ENCODE measurements around the gene NOC2L. TPM values are rescaled to one million over a fixed set of nuclear protein-coding genes. Genes with fewer than 3 reads are reported as not detected.
A peak's percentile ranks its signal among the peaks of the same experiment; 100 is the strongest.
"Not testable (repeated sequence)": the region's sequence is repeated elsewhere in the genome, so short reads cannot be mapped to it uniquely, and the experiment has no call there.

Gene NOC2L
- total RNA-seq, 1 experiment from 2014 or later = 93.4 TPM

DNA sequence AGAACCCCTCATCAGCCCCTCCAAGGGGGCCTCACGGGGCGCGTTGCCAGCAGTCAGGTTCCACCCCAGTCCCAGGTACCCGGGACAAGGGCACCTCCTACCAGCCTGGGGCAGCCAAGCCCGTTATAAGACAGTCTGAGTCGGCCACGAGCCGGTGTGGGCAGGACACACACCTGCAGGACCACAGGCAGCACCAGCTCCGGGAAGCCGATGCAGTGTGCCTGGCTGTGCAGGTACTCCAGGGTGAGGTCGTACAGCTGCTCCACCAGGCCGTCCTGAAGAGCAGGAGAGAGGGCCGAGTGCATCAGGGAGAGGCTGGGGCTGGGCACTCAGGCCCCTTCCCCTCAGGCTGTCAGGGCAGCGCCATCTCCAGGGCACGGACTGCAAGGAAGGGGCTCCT is 11.1 kb downstream of the NOC2L start:
- no peaks in the 10 kb centered on the region for H3K9me3 Mint-ChIP-seq (ENCODE audit: unreplicated experiment)
- H3K36me3 Mint-ChIP-seq (ENCODE audit: insufficient read depth, unreplicated experiment) = peaks cover 46% of the 10 kb centered on the region
- CTCF ChIA-PET = no interaction called here
- POLR2A ChIA-PET = no interaction called here
- H3K27me3 Mint-ChIP-seq (ENCODE audit: insufficient read depth, unreplicated experiment) = no peaks in the 10 kb centered on the region
- no peaks in the 10 kb centered on the region; the same call in none of the 2 replicates for H3K36me3 ChIP-seq (ENCODE audit: control insufficient read depth, insufficient read depth, low read length)
- no peak overlapping the region for H3K27ac Mint-ChIP-seq (ENCODE audit: unreplicated experiment)
- H3K4me3 ChIP-seq (ENCODE audit: low read depth, low read length) = no peak overlapping the region
- TF ChIP-seq, protein P1, sequence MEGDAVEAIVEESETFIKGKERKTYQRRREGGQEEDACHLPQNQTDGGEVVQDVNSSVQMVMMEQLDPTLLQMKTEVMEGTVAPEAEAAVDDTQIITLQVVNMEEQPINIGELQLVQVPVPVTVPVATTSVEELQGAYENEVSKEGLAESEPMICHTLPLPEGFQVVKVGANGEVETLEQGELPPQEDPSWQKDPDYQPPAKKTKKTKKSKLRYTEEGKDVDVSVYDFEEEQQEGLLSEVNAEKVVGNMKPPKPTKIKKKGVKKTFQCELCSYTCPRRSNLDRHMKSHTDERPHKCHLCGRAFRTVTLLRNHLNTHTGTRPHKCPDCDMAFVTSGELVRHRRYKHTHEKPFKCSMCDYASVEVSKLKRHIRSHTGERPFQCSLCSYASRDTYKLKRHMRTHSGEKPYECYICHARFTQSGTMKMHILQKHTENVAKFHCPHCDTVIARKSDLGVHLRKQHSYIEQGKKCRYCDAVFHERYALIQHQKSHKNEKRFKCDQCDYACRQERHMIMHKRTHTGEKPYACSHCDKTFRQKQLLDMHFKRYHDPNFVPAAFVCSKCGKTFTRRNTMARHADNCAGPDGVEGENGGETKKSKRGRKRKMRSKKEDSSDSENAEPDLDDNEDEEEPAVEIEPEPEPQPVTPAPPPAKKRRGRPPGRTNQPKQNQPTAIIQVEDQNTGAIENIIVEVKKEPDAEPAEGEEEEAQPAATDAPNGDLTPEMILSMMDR (IDR thresholded peaks at IDR 0.05; ENCODE audit: insufficient read depth in 1 of 2, low read depth in 1 of 2, low read length in 1 of 2, severe bottlenecking in 1 of 2, unreplicated experiment in 1 of 2) = no peak
- no peak for DNase-seq
- intact Hi-C loops (cut with micrococcal nuclease; ENCODE audit: unreplicated experiment) = no loop called here
- H3K4me1 ChIP-seq = peaks cover 2% of the 10 kb centered on the region; the same call in 1 of the 2 replicates
- no peak overlapping the region for H3K4me3 Mint-ChIP-seq (ENCODE audit: unreplicated experiment)
- H3K9me3 ChIP-seq = no peaks in the 10 kb centered on the region
- BruUV-seq (replicated peaks) = no TSS peak
- no peaks in the 10 kb centered on the region for H3K27me3 ChIP-seq (replicated peaks; ENCODE audit: control insufficient read depth, insufficient read depth, low read length)
- no peaks in the 10 kb centered on the region for H3K4me1 Mint-ChIP-seq (ENCODE audit: low read depth, unreplicated experiment)

DNA sequence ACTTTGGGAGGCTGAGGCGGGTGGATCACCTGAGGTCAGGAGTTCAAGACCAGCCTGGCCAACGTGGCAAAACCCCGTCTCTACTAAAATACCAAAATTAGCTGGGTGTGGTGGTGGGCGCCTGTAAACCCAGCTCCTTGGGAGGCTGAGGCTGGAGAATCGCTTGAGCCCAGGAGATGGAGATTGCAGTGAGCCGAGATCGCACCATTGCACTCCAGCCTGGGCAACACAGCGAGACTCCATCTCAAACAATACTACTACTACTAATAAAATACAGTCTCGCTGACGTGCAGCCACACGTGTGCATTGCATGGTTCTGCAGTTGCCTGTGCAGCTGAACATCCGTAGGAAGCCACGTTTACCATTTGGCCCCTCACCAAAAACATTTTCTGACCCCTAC is 12.2 kb downstream of the NOC2L start:
- H3K9me3 Mint-ChIP-seq (ENCODE audit: unreplicated experiment); BruUV-seq (replicated peaks); DNase-seq; POLR2A ChIA-PET; H3K4me3 Mint-ChIP-seq (ENCODE audit: unreplicated experiment); H3K36me3 ChIP-seq (ENCODE audit: control insufficient read depth, insufficient read depth, low read length); CTCF ChIA-PET; H3K4me1 ChIP-seq; H3K27me3 Mint-ChIP-seq (ENCODE audit: insufficient read depth, unreplicated experiment); H3K9me3 ChIP-seq; H3K4me1 Mint-ChIP-seq (ENCODE audit: low read depth, unreplicated experiment); intact Hi-C loops (cut with micrococcal nuclease; ENCODE audit: unreplicated experiment); H3K4me3 ChIP-seq (ENCODE audit: low read depth, low read length); H3K27ac Mint-ChIP-seq (ENCODE audit: unreplicated experiment); H3K27me3 ChIP-seq (replicated peaks; ENCODE audit: control insufficient read depth, insufficient read depth, low read length): not testable (repeated sequence)
- peaks cover 46% of the 10 kb centered on the region for H3K36me3 Mint-ChIP-seq (ENCODE audit: insufficient read depth, unreplicated experiment)

DNA sequence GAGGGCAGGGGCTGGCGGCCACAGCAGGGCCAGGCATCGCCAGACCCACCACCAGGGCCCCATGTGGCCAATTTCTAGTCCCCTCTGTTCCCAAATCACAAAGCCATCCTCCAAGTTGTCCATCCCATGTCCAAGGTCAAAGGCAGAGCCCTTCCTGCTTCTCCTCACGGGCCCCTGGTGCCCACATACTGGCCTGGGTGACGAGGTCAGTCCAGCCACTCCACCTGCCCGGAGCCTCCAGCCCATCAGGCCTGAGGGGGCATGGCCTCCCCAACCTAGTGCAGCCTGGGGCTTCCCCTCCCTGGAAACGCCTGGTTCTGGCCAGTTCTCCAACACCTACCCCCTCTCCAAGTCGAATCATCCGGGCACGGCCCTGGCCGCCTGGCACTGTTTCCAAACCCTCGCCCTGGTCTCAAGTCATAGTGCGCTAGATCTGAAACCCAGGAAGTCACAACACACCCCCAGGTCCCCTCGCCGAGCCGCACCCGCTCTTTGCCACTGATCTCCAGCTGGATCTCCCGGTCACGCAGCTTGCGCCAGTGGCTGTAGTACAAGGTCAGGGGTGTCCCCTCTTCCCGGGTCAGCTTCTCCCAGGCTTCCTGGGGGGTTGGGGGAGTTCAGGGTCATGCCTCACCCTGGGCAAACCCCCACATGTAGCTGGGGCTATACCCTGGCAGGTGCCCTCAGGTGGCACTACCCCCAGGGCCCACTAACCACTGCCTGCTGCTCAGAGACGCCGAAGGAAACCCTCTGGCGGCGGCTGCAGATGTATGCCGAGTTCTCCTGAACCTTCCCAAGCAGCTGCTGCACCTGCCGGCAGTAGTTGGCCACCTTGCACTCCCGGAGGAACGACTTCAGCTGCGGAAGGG is 13.1 kb downstream of the NOC2L start:
- Mint-ChIP-seq H3K4me3 (ENCODE audit: unreplicated experiment) (no peak overlapping the region), H3K9me3 (ENCODE audit: unreplicated experiment) (no peaks in the 10 kb centered on the region), H3K27me3 (ENCODE audit: insufficient read depth, unreplicated experiment) (peaks cover 3% of the 10 kb centered on the region), H3K4me1 (ENCODE audit: low read depth, unreplicated experiment) (no peaks in the 10 kb centered on the region), H3K27ac (ENCODE audit: unreplicated experiment) (peak overlapping the region; percentile 85), H3K36me3 (ENCODE audit: insufficient read depth, unreplicated experiment) (peaks cover 43% of the 10 kb centered on the region)
- ChIA-PET CTCF (no interaction called here), POLR2A (no interaction called here)
- Histone ChIP-seq H3K4me1 (peaks cover 14% of the 10 kb centered on the region), H3K27me3 (replicated peaks; ENCODE audit: control insufficient read depth, insufficient read depth, low read length) (no peaks in the 10 kb centered on the region), H3K4me3 (ENCODE audit: low read depth, low read length) (no peak overlapping the region), H3K9me3 (no peaks in the 10 kb centered on the region), H3K36me3 (ENCODE audit: control insufficient read depth, insufficient read depth, low read length) (no peaks in the 10 kb centered on the region; the same call in none of the 2 replicates)
- TF ChIP-seq, protein P1 (IDR thresholded peaks at IDR 0.05; ENCODE audit: insufficient read depth in 1 of 2, low read depth in 1 of 2, low read length in 1 of 2, severe bottlenecking in 1 of 2, unreplicated experiment in 1 of 2) = no peak
- no TSS peak for BruUV-seq (replicated peaks)
- intact Hi-C loops (cut with micrococcal nuclease; ENCODE audit: unreplicated experiment) = no loop called here
- no peak for DNase-seq
